GM18499 (cell line): ENCODE results near the gene TYW1B.
"Not testable (repeated sequence)": the region's sequence is repeated elsewhere in the genome, so short reads cannot be mapped to it uniquely, and the experiment has no call there.

Experiments used
- ATAC-seq: cut with Tn5 transposase; IDR thresholded peaks from one replicate; pipeline ENCODE4 v1.9.1; 2021; ENCODE audit warnings: moderate number of reproducible peaks; ENCODE audit not compliant: insufficient read depth, unreplicated experiment

Gene TYW1B

GRCh38 chr7:72760602-72761001 is 67.4 kb downstream of the TYW1B start:
- ATAC-seq: no peak

- ATAC-seq: no peak
Observed at GRCh38 chr7:72754312-72754711, 73.7 kb downstream of the TYW1B start.

- no peak for ATAC-seq
Observed at GRCh38 chr7:72753781-72754180, 74.2 kb downstream of the TYW1B start.

GRCh38 chr7:72753229-72753628 is 74.8 kb downstream of the TYW1B start:
- ATAC-seq: not testable (repeated sequence)

- ATAC-seq: no peak
Observed at GRCh38 chr7:72751978-72752377, 76.0 kb downstream of the TYW1B start.

GRCh38 chr7:72751378-72751777 is 76.6 kb downstream of the TYW1B start:
- ATAC-seq: no peak

- not testable (repeated sequence) for ATAC-seq
Observed at GRCh38 chr7:72748649-72749048, 79.4 kb downstream of the TYW1B start.

- ATAC-seq: not testable (repeated sequence)
Observed at GRCh38 chr7:72744244-72744926, 83.6 kb downstream of the TYW1B start.

GRCh38 chr7:72743801-72744200 is 84.2 kb downstream of the TYW1B start:
- ATAC-seq: not testable (repeated sequence)

- ATAC-seq: not testable (repeated sequence)
Observed at GRCh38 chr7:72739716-72740115, 88.3 kb downstream of the TYW1B start.

GRCh38 chr7:72735855-72736254 is 92.1 kb downstream of the TYW1B start:
- not testable (repeated sequence) for ATAC-seq

GRCh38 chr7:72730815-72731214 is 97.2 kb downstream of the TYW1B start:
- ATAC-seq: not testable (repeated sequence)

GRCh38 chr7:72730384-72730783 is 97.6 kb downstream of the TYW1B start:
- not testable (repeated sequence) for ATAC-seq

- ATAC-seq: not testable (repeated sequence)
Observed at GRCh38 chr7:72729130-72729529, 98.9 kb downstream of the TYW1B start.

GRCh38 chr7:72722694-72723093 is 105.3 kb downstream of the TYW1B start:
- ATAC-seq: not testable (repeated sequence)

- not testable (repeated sequence) for ATAC-seq
Observed at GRCh38 chr7:72720890-72721289, 107.1 kb downstream of the TYW1B start.

GRCh38 chr7:72717252-72717774 is 110.7 kb downstream of the TYW1B start:
- not testable (repeated sequence) for ATAC-seq

- ATAC-seq: not testable (repeated sequence)
Observed at GRCh38 chr7:72711927-72712326, 116.1 kb downstream of the TYW1B start.

GRCh38 chr7:72710983-72711382 is 117.0 kb downstream of the TYW1B start:
- ATAC-seq: no peak

GRCh38 chr7:72709909-72710308 is 118.1 kb downstream of the TYW1B start:
- ATAC-seq: no peak

GRCh38 chr7:72708371-72709050 is 119.5 kb downstream of the TYW1B start:
- ATAC-seq: not testable (repeated sequence)
